Mesothelial cell of epicardium (in vitro differentiated cells): ENCODE data around the gene EPO. TPM values are rescaled to one million over a fixed set of nuclear protein-coding genes. Genes with fewer than 3 reads are reported as not detected.

Experiments
- DNase-seq, 2 experiments: peaks; one replicate each; pipeline ENCODE4 v3.0.0; 2021; ENCODE audit warnings: low spot score in 2 of 2; ENCODE audit not compliant: unreplicated experiment in 2 of 2
- H3K27ac Mint-ChIP-seq: 2 replicates; pipeline ENCODE4 v1.8.0; 2021; ENCODE audit warnings: mixed read lengths
- H3K27me3 Mint-ChIP-seq: 2 replicates; pipeline ENCODE4 v1.8.0; 2021; ENCODE audit warnings: low read depth, mixed read lengths
- H3K36me3 Mint-ChIP-seq: 2 replicates; pipeline ENCODE4 v1.8.0; 2021; ENCODE audit warnings: mixed read lengths
- H3K4me1 Mint-ChIP-seq: 2 replicates; pipeline ENCODE4 v1.8.0; 2021; ENCODE audit warnings: mixed read lengths
- H3K4me3 Mint-ChIP-seq: 2 replicates; pipeline ENCODE4 v1.8.0; 2021; ENCODE audit warnings: mild to moderate bottlenecking, moderate library complexity, mixed read lengths
- H3K9me3 Mint-ChIP-seq: 2 replicates; pipeline ENCODE4 v1.8.0; 2021; ENCODE audit warnings: mixed read lengths
- total RNA-seq: library from RNA; stranded (reverse); gene quantifications from 3 replicates; pipeline ENCODE4 v1.2.1, GENCODE V29; 2021
- TF ChIP-seq, protein P1 (sequence below): fragments of 200-600 bp; sonication (generic); IDR thresholded peaks from one replicate; pipeline ENCODE4 v1.5.0; 2021; ENCODE audit warnings: antibody characterized with exemption; ENCODE audit not compliant: unreplicated experiment

Gene EPO
- total RNA-seq, 1 donor from 2014 or later, result 0.27 TPM

DNA sequence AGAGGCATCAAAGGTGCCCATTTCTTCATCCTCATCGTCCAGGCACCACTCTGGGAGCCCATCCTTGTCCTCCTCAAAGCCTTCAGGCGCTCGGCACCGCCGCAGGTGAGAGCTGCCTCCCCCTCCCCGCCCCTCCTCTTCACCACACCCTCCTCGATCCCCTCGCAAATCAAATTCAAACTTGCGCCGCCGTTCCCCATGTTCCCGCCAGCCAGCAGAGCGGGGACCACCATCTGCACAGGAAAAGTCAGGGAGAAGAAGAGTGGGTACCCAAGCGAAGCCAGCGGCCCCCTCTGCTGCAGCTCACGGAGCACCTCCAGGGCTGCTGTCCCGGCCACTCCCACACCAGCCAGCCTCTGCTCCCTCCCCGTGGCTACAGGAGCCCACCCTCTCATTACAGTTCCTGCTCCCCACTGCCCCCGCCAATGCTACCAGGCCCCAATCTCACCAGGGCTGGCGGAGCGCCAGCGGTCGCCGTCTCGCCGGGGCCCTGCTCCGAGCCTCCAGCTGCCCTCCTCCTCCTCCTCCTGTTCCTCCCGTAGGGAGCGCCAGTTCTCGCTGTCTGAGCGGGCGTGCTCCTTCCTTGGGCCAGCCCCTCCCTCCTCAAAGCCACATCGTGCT lies 34.0 kb upstream of the EPO start:
- Mint-ChIP-seq H3K36me3 (peaks cover 13% of the 10 kb centered on the region), H3K27me3 (no peaks in the 10 kb centered on the region), H3K4me3 (no peak overlapping the region), H3K4me1 (peaks cover 4% of the 10 kb centered on the region), H3K9me3 (no peaks in the 10 kb centered on the region), H3K27ac (no peak overlapping the region)
- TF ChIP-seq, protein P1, sequence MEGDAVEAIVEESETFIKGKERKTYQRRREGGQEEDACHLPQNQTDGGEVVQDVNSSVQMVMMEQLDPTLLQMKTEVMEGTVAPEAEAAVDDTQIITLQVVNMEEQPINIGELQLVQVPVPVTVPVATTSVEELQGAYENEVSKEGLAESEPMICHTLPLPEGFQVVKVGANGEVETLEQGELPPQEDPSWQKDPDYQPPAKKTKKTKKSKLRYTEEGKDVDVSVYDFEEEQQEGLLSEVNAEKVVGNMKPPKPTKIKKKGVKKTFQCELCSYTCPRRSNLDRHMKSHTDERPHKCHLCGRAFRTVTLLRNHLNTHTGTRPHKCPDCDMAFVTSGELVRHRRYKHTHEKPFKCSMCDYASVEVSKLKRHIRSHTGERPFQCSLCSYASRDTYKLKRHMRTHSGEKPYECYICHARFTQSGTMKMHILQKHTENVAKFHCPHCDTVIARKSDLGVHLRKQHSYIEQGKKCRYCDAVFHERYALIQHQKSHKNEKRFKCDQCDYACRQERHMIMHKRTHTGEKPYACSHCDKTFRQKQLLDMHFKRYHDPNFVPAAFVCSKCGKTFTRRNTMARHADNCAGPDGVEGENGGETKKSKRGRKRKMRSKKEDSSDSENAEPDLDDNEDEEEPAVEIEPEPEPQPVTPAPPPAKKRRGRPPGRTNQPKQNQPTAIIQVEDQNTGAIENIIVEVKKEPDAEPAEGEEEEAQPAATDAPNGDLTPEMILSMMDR, result no peak
- DNase-seq, result no peak

DNA sequence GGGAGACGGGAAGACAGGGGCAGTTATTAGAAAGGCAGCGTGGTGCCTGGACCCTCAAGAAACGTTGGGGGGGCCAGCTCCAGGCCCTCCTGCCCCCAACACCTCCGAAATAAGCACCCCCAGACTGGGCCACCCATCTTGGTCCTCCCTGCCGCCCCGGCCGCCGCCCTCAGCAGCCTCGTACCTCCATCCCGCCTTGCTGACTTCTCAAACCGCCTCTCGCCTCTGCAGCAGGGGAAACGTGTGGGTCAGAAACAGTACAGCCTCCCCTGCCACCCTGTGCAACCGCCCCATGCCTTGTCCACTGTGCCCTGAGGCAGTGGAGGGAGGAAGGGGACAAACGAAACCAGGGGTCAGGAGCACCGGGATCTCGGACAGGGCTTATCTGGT lies 33.5 kb upstream of the EPO start:
- TF ChIP-seq, protein P1, result no peak
- no peak overlapping the region for H3K27ac Mint-ChIP-seq
- no peak overlapping the region for H3K4me3 Mint-ChIP-seq
- peaks cover 13% of the 10 kb centered on the region for H3K36me3 Mint-ChIP-seq
- no peak for DNase-seq
- H3K27me3 Mint-ChIP-seq, result no peaks in the 10 kb centered on the region
- H3K4me1 Mint-ChIP-seq, result peaks cover 7% of the 10 kb centered on the region
- no peaks in the 10 kb centered on the region for H3K9me3 Mint-ChIP-seq

GRCh38 chr7:100687261-100687660 lies 33.0 kb upstream of the EPO start:
- H3K4me3 Mint-ChIP-seq, result no peak overlapping the region
- H3K4me1 Mint-ChIP-seq, result peaks cover 12% of the 10 kb centered on the region
- H3K27me3 Mint-ChIP-seq, result no peaks in the 10 kb centered on the region
- TF ChIP-seq, protein P1, result no peak
- H3K27ac Mint-ChIP-seq, result no peak overlapping the region
- peaks cover 13% of the 10 kb centered on the region for H3K36me3 Mint-ChIP-seq
- H3K9me3 Mint-ChIP-seq, result no peaks in the 10 kb centered on the region
- no peak for DNase-seq

- H3K4me3 Mint-ChIP-seq, result no peak overlapping the region
- peaks cover 13% of the 10 kb centered on the region for H3K36me3 Mint-ChIP-seq
- DNase-seq, result no peak
- TF ChIP-seq, protein P1, result no peak
- no peak overlapping the region for H3K27ac Mint-ChIP-seq
- no peaks in the 10 kb centered on the region for H3K9me3 Mint-ChIP-seq
- H3K27me3 Mint-ChIP-seq, result no peaks in the 10 kb centered on the region
- peaks cover 17% of the 10 kb centered on the region for H3K4me1 Mint-ChIP-seq
Measured at GRCh38 chr7:100687751-100688300, 32.4 kb upstream of the EPO start.

- Mint-ChIP-seq H3K9me3 (no peaks in the 10 kb centered on the region), H3K36me3 (peaks cover 11% of the 10 kb centered on the region), H3K4me1 (peaks cover 22% of the 10 kb centered on the region), H3K27ac (peak overlapping the region; percentile 13), H3K27me3 (no peaks in the 10 kb centered on the region), H3K4me3 (no peak overlapping the region)
- TF ChIP-seq, protein P1, result no peak
- DNase-seq, result no peak
Measured at GRCh38 chr7:100688326-100688860, 31.9 kb upstream of the EPO start.
